Astrocyte (in vitro differentiated cells and primary cell): Measurements from ENCODE around the gene MTHFSD.

ENCODE experiments used
- CTCF ChIP-seq: IDR thresholded peaks from 2 replicates; pipeline ENCODE4 v1.5.1; 2011; ENCODE audit warnings: low read depth, mild to moderate bottlenecking, inconsistent platforms, low read length, moderate library complexity; ENCODE audit not compliant: insufficient read depth
- EZH2 ChIP-seq: IDR thresholded peaks from 2 replicates; pipeline ENCODE4 v1.6.1; 2012; ENCODE audit warnings: mild to moderate bottlenecking, low read length, inconsistent platforms; ENCODE audit not compliant: insufficient read depth

GRCh38 chr16:86492961-86493629 is 61.9 kb downstream of the MTHFSD start:
- TF ChIP-seq CTCF (no peak), EZH2 (no peak)
